A204.1 (cell line): ENCODE results near the gene ZCCHC3.
"Not testable (repeated sequence)": the region's sequence is repeated elsewhere in the genome, so short reads cannot be mapped to it uniquely, and the experiment has no call there.

Experiments
- FAIRE-seq: peaks from 2 replicates; lab custom pipeline; 2012; peaks lifted over from hg19 to GRCh38; lab: Jason Lieb, UNC

ZCCHC3 gene

GRCh38 chr20:313948-314347, 16.6 kb downstream of the ZCCHC3 start:
- no peak for FAIRE-seq

DNA sequence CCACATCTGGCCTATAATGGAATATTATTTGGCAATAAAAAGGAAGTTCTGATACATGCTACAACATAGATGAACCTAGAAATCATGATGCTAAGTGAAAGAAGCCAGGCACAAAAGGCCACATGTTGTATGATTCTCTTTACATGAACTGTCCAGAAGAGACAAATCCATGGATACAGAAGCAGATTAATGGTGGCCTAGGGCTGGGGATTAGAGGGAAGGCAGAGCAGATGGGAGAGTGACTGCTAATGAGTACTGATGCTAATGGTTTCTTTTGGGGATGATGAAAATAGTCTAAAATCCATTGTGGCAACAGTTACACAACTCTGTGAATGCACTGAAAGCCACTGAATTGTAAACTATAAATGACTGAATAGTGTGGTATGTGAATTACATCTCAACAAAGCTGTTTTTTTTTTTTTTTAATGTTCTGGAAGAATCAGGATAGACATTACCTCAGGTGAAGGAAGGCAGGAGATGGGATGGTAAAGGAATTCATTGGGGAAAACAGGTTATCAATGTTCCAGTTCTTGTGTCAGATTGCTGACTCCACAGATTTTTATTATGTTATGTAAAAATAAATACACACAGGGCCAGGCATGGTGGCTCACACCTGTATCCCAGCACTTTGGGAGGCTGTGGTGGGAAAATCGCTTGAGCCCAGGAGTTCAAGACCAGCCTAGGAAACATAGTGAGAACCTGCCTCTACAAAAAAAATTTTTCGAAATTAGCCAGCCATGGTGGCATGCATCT, 19.1 kb downstream of the ZCCHC3 start:
- no peak for FAIRE-seq

GRCh38 chr20:324177-325044, 27.0 kb downstream of the ZCCHC3 start:
- FAIRE-seq: no peak

DNA sequence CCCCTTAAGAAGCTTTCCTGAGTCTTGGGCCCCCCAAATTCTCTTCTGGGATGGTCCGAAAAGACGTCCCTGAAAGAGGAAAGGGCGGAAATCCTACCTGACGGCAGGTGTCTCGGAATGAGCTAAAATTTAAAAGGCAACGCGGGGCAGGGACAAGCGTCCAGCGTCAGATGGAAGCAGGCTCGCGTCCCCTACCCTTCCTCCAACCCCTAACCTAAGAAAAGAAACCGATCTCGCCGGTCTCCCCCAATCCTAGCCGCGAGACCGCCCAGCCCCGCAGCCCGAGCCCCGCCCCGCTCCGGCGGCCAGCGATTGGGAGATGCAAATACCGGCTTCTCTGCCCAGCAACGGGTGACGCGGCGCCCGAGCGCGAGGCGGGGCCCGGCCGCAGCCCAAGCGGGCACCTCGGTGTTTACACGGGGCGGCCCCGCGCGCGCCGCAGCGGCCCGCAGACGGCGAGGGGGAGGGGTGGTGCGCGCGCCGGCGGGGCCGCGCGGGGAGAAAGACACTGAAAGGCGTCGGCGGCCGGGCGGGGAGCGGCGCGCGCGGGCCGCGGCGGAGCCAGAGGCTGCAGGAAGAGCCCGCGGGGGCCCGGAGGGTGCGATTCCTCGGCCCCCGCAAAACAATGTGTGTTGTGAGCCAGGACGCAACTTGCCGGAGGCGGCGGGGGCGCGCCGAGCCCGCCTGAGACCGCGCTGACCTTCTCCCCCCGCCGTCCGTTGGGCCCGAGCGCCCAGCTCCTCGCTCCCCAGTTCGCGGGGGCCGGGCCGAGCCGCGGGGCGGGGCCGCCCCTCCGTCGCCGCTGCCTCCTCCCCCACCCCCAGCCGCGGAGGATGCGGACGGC, 27.9 kb downstream of the ZCCHC3 start, which contains the start of gene SOX12:
SOX12 (plus strand) TSS at position 508 of the 844 bp plus-strand sequence. CDS start 373 bp downstream, outside the sequence.
- no peak for FAIRE-seq

- no peak for FAIRE-seq
Observed at GRCh38 chr20:325889-326644, 28.7 kb downstream of the ZCCHC3 start.

DNA sequence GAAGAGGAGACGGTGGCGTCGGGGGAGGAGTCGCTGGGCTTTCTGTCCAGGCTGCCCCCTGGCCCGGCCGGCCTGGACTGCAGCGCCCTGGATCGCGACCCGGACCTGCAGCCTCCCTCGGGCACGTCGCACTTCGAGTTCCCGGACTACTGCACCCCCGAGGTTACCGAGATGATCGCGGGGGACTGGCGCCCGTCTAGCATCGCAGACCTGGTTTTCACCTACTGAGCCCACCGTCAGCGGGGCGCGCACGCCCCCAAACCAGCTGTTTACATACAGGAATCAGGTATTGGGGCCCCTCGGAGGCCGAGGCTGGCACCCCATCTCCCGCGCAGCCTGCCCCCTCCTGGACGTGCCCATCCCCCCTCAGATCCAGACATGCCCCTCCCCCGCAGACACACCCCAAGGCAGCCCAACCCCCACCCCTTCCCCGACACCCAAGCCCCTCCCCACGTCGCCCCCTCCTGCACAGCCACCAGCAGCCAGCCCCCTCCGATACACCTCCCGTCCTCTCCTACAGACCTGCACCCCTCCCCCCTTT, 29.3 kb downstream of the ZCCHC3 start:
- no peak for FAIRE-seq

DNA sequence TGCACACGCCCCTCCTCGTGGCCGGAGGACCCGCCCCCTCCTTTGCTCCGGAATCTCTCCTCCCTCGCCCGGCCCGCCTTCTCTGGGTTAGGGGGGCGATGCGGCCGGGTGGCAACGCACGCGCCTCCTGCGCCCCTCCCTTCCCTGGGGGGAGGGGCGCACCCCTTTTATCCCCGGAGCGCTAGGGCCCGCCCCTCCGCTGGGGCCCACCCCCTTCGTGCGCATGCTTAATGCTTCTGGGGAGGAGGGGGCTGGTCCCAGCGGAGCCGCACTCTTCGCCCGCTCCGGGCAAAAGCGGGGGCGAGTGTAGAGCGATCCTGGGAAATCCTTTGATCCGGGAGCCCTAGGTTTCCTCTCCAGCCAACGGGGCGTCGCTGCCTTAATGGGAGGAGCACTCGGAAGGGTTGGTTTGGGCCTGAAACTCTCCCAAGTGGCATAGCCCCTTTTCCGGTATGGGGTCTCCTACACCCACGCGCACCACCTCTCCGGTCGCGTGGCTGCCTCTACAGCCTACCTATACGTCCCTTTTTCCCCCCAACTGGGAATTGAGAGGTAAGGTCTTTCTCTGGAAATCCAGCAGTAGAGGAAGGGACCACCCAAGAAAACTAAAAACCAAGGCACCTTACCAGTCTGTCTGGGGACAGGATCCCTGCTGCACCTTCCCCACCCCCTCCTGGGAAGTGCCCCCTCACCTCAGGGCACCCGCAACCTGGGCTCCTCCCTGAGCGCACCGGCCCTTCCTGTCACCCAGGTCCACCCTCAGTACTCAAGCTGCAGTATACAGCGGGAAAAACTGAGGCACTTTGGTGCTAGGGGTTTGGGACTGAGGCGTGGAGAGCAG, 30.0 kb downstream of the ZCCHC3 start:
- FAIRE-seq: peak; percentile 19

DNA sequence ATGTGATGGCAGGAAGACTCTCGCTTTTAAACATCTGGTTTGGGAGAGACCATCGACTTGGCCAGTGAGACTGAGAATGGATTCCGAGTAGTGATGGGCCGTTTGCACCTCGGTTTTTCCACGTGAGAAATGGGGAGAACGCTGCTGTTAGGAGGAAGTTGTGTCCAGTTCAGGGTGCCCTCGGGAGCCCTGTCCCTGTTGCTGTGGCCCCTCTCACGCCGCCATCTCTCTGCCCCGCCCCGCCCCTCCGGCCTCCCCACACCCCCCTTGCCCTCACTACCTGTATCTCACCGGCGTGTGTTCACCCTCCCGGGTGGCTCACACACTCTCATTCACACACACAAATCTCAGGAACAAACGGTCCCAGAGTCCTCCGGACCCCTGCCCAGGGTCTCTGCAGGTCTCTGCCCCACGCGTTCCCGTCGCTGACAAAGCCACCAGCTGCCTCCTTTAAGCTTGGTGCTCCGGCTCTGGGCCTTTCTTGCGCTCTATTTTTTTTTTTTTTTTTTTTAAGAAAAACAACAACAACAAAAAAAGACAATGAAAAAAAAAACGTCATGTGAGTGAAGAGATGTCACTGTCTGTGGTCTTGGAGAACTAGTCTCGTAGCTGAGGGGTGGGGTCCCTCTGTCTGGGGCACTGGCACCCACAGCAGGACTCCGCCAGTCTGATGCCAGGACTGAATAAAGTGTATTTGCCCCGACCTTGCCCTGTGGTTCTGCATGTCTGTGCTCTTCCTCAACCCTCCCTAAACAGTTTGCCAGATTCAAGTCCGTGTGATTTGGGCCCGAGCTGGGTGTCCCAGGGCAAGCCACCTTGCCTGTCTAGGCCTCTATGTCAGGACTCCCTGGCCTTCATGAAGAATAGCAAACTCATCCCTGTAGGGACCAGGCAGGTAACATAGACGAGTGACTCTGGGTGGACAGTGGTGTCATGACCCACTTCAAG, 30.9 kb downstream of the ZCCHC3 start:
- FAIRE-seq: no peak

DNA sequence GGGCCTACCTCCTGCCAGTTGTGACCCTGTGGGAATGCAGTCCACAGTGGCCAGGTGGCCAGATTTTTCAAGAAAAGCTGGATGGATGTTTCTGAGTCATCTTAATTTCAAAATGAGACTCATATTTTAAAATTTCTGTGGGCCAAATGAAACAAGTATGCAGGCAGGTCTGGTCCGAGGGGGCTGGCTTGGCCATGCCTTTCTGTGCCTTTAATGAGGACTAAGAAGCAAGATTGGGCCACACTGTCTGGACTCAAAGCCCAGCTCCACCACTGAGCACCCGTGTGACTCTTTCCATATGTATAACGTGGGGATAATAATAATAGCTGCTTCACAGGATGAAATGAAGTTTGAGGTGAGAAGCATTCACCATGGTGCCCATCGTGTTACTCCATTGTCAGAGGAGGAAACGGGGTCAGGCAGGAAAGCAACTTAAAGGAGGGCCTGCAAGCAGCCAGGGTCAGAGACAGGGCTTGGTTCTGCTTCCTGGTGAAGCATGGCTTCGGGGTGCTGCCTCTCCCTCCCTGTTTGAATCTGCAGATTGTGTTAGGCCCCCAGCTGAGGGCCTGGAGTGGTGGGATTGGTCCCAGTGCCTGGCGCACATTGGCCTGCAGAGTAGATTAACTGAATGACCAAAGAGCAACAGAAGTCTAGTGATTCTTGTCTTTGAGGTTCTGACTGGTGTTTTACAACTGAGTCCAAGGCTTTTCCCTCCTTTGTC, 31.8 kb downstream of the ZCCHC3 start:
- FAIRE-seq: no peak

DNA sequence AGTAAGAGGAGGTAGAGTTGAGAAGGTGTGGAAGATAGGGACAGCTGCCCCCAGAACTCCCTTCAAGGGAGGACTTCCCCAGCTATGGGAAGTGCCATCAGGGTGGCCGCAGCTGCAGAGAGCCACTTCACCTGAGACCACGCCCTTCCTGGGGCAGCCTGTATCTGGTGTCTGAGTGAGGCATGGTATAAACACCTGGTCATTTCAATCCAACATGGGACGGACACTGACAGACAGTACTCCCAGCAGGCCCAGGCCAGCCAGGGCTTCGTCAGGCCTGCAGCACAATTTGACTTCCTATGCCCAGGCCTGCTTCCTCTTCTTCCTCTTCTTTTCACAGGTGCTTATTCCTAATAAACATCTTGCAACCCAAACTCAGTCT, 32.5 kb downstream of the ZCCHC3 start:
- FAIRE-seq: no peak

GRCh38 chr20:330233-331149, 33.1 kb downstream of the ZCCHC3 start:
- FAIRE-seq: no peak

- FAIRE-seq: no peak
Observed at GRCh38 chr20:334578-334977, 37.2 kb downstream of the ZCCHC3 start.

GRCh38 chr20:336040-336439, 38.7 kb downstream of the ZCCHC3 start:
- FAIRE-seq: not testable (repeated sequence)

GRCh38 chr20:341682-342081, 44.3 kb downstream of the ZCCHC3 start:
- FAIRE-seq: no peak

- FAIRE-seq: no peak
Observed at GRCh38 chr20:343107-343506, 45.7 kb downstream of the ZCCHC3 start.

GRCh38 chr20:346033-346639, 48.8 kb downstream of the ZCCHC3 start:
- no peak for FAIRE-seq
